Measurements from ENCODE around the gene SZRD1.

SZRD1 gene

GRCh38 chr1:16440470-16441281 is 73.6 kb downstream of the SZRD1 start, which contains the start of gene NECAP2:
NECAP2 (plus strand) TSS chr1:16440724; CDS start chr1:16440762, 38 bp downstream.
- peak; percentile 20 to 91 (median 82) for DNase-seq

GRCh38 chr1:16441282-16441665 is 74.2 kb downstream of the SZRD1 start:
- DNase-seq = no peak

DNA sequence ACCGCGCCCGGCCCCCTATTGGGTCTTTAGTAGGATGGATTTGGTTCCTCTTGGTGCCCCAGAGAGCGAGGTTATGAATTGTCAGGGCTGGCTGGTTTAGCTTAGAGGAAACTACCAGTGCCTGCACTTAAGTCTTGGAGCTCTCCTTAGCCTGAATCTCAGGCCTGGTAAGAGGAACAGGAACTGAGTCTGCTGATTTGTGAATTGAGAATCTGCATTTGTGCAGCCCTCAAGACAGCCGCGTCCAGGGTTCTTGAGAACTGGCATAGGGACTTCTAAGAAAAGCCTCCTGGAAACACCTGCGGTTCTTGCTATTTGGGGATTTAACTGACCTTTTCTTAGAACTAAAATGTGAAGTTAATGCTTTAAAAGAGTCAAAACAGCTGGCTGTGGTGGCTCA is 75.2 kb downstream of the SZRD1 start:
- DNase-seq = no peak

DNA sequence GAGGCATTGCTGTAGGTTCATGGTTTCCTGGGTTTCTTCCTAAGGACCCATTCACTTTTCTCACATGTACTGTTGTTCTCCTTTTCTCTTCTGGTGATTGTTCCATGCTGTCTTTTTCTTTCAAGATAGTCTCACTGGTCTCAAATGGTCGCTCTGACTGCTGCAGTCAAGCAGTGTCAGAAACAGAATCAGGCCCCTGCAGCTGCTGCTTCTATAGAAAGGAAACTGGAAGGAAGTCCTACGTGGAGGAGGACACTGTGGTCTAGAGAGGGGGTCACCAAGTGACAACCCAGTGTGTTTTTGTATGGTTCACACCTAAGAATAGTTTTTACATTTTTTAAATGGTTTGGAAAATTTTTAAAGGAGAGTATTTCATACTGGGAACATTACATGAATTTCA is 75.9 kb downstream of the SZRD1 start:
- no peak for DNase-seq

DNA sequence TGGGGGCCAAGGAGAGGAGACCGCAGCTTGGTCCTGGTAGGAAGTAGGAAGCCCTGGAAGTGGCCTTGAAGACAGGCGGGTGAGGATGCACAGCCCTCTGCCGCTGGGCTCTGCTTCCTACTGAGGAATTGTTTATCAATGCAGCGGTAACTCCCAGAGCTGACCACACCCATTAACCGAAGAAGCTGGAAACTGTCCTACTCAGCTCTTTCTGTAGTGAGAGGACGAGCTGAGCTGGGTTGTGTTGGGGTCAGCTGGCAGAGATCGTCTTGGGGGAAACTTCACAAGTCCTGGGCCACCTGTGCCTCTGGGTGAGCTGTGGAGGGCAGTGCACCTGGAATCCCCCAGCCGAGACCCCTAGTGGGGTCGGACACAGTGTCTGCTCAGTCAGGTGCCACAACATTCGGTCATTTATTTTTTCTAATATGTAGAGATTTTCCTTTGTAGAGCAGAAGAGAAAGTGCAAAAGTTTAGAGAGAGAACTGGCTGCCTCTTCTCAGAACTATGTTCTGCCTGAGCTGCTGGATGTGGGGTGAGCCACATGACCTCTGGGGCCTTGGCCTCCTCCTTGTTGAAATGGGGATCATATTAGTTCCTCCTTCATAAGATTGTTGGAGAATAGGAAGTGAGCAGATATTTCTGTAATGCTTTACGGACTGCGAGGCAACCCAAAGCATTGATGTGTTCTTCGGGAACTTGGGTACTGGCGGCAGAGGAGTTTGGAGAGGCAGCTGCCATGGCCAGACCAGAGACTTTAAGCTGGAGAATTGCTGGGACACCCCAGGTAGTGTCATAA is 77.1 kb downstream of the SZRD1 start:
- DNase-seq = no peak

- no peak for DNase-seq
These were observed 78.0 kb downstream of the SZRD1 start for GRCh38 chr1:16445052-16445451.

- DNase-seq = no peak
These were observed 79.1 kb downstream of the SZRD1 start for GRCh38 chr1:16446116-16446515.

DNA sequence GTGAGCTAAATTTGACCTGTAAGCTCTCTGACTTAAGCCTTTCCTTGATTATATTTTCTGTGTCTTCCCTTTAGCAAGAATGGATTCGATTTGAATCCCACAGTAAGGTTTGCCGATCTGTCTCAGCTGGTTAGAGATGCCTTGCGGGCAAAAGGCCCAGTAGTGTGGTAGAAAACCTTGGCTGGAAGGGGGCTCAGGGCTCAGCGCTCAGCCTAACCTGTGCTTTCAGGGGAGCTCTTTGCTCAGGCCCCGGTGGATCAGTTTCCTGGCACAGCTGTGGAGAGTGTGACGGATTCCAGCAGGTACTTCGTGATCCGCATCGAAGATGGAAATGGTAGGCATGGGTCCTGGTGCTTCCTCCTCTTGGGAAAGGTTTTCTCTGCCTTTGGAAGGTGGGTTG is 80.6 kb downstream of the SZRD1 start:
- no peak for DNase-seq

Measured in C1 segment of cervical spinal cord (tissue), 14 donors.